Measurements from ENCODE around the gene ALDOA.

ALDOA gene

DNA sequence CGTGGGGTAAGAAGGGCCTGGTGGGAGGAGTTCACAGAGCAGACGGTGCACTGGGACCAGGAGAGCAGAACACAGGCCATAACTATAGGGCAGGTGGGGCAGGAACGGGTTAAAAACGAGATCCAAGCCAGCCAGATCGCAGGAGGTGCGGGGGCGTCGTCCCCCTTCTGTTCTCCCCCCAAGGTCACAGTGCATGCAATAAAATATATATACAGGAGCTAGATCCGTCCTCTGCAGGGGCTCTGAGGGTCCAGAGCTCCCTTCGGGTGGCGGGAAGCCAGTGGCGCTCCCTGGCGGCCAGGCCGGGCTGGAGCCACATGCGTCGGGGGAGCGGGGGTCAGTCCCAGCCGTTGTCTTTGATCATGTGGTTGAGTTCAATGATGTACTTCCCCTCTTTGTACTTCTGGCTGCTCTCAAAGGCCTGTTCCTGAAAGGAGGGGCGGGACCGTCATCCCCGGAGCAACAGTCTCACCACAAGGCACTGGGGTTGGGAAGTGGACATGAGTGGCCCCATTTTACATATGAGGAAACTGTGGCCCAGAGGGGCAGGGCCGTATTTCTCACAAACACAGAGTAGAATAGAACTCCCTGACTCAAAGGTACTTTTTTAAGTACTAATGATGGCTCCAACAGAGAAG, 26.9 kb downstream of the ALDOA start:
- Histone ChIP-seq H3K4ac (ENCODE audit: low read depth, low read length) (peak overlapping the region; percentile 6), H3K27ac (ENCODE audit: low read depth, low read length) (peak overlapping the region; percentile 49), H4K91ac (ENCODE audit: low read depth, low read length) (peak overlapping the region; percentile 80), H2BK5ac (ENCODE audit: low read depth, low read length, poor library complexity) (peak overlapping the region; percentile 52), H3K9ac (ENCODE audit: low read length) (peak overlapping the region; percentile 73), H3K79me2 (ENCODE audit: control insufficient read depth, insufficient read depth, low read length, poor library complexity) (peaks cover 12% of the 10 kb centered on the region), H3K14ac (ENCODE audit: low read length) (peak overlapping the region; percentile 78), H2BK12ac (ENCODE audit: low read length) (peak overlapping the region; percentile 28), H3K4me3 (ENCODE audit: low read depth, low read length) (peak overlapping the region; percentile 66), H3K18ac (ENCODE audit: low read length) (peak overlapping the region; percentile 72), H3K9me3 (ENCODE audit: insufficient read depth, low read depth, low read length) (peaks cover 12% of the 10 kb centered on the region), H3K36me3 (ENCODE audit: control insufficient read depth in 1 of 2, insufficient read depth in 2 of 2, low read length in 2 of 2) (peaks cover 2 to 7% of the 10 kb centered on the region in 2 experiments), H2AFZ (ENCODE audit: insufficient read depth, low read length, poor library complexity) (peak overlapping the region; percentile 83), H4K8ac (ENCODE audit: low read depth, low read length) (peak overlapping the region; percentile 88), H4K12ac (ENCODE audit: low read depth, low read length) (peak overlapping the region; percentile 82), H3K4me2 (ENCODE audit: low read length) (peak overlapping the region; percentile 97), H2BK120ac (ENCODE audit: insufficient read depth, low read length, poor library complexity) (peak overlapping the region; percentile 58), H3K23ac (ENCODE audit: low read length) (no peak overlapping the region), H2AK5ac (ENCODE audit: low read length) (peak overlapping the region; percentile 81), H3K27me3 (ENCODE audit: insufficient read depth, low read length) (no peaks in the 10 kb centered on the region), H3K4me1 (ENCODE audit: control insufficient read depth in 1 of 2, insufficient read depth in 2 of 2, low read length in 2 of 2) (peaks cover 34 to 44% of the 10 kb centered on the region in 2 experiments), H3K79me1 (ENCODE audit: low read length) (peaks cover 33% of the 10 kb centered on the region)
- no CpG with 5 or more reads among the region's 22 CpGs for WGBS (ENCODE audit: extremely low coverage, insufficient coverage, insufficient read length)
- peak; percentile 54 to 62 for DNase-seq

DNA sequence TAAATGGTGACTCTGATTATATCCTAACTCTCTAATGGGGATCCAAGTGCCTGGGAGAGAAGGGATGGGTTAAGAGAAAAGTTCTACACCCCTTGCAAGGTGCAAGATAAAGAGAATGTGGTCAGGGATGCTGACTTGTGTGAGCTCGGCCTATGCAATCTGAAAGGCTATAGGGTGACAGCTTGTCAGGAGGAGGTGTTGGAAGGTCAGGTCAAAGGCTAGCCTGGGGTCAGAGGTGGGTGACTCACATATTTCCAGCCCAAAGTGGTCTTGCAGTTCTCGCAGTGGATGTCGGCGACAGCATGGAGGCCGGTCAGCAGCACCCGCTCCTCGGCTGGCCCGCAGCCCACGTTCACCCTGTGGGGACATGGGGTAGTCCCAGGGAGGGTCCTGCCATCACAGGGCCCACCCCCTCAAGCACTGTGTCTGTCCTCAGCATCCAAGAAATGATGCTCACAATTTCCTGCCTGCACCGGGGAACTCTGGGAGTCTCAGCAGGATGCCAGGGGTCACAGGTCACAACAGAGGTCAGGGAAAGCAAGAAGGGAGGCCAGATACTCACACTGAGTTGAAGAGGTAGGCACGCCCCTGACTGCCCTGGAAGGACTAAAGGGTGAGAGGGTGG, 29.1 kb downstream of the ALDOA start:
- Histone ChIP-seq H3K9me3 (ENCODE audit: insufficient read depth, low read depth, low read length) (peaks cover 13% of the 10 kb centered on the region), H3K36me3 (ENCODE audit: control insufficient read depth in 1 of 2, insufficient read depth in 2 of 2, low read length in 2 of 2) (peaks cover 2 to 7% of the 10 kb centered on the region in 2 experiments), H2AK5ac (ENCODE audit: low read length) (peak overlapping the region; percentile 96), H3K4ac (ENCODE audit: low read depth, low read length) (no peak overlapping the region), H3K79me2 (ENCODE audit: control insufficient read depth, insufficient read depth, low read length, poor library complexity) (peaks cover 12% of the 10 kb centered on the region), H2AFZ (ENCODE audit: insufficient read depth, low read length, poor library complexity) (no peak overlapping the region), H3K4me2 (ENCODE audit: low read length) (no peak overlapping the region), H3K79me1 (ENCODE audit: low read length) (peaks cover 33% of the 10 kb centered on the region), H4K8ac (ENCODE audit: low read depth, low read length) (no peak overlapping the region), H3K4me3 (ENCODE audit: low read depth, low read length) (no peak overlapping the region), H3K4me1 (ENCODE audit: control insufficient read depth in 1 of 2, insufficient read depth in 2 of 2, low read length in 2 of 2) (peaks cover 34 to 41% of the 10 kb centered on the region in 2 experiments), H3K9ac (ENCODE audit: low read length) (no peak overlapping the region), H3K18ac (ENCODE audit: low read length) (no peak overlapping the region), H3K27me3 (ENCODE audit: insufficient read depth, low read length) (no peaks in the 10 kb centered on the region), H3K23ac (ENCODE audit: low read length) (no peak overlapping the region), H4K12ac (ENCODE audit: low read depth, low read length) (no peak overlapping the region), H2BK120ac (ENCODE audit: insufficient read depth, low read length, poor library complexity) (no peak overlapping the region), H2BK12ac (ENCODE audit: low read length) (no peak overlapping the region), H4K91ac (ENCODE audit: low read depth, low read length) (no peak overlapping the region), H2BK5ac (ENCODE audit: low read depth, low read length, poor library complexity) (no peak overlapping the region), H3K14ac (ENCODE audit: low read length) (no peak overlapping the region), H3K27ac (ENCODE audit: low read depth, low read length) (no peak overlapping the region)
- DNase-seq = no peak
- WGBS (ENCODE audit: extremely low coverage, insufficient coverage, insufficient read length) = no CpG with 5 or more reads among the region's 11 CpGs

GRCh38 chr16:30095166-30096078, 29.9 kb downstream of the ALDOA start:
- peak overlapping the region; percentile 96 for H2AK5ac ChIP-seq (ENCODE audit: low read length)
- peak overlapping the region; percentile 68 for H2BK120ac ChIP-seq (ENCODE audit: insufficient read depth, low read length, poor library complexity)
- H3K9ac ChIP-seq (ENCODE audit: low read length) = peak overlapping the region; percentile 31
- H2BK12ac ChIP-seq (ENCODE audit: low read length) = peak overlapping the region; percentile 73
- H4K91ac ChIP-seq (ENCODE audit: low read depth, low read length) = peak overlapping the region; percentile 88
- H3K4me1 ChIP-seq (ENCODE audit: control insufficient read depth in 1 of 2, insufficient read depth in 2 of 2, low read length in 2 of 2) = peaks cover 29 to 36% of the 10 kb centered on the region in 2 experiments
- peaks cover 2 to 7% of the 10 kb centered on the region in 2 experiments for H3K36me3 ChIP-seq (ENCODE audit: control insufficient read depth in 1 of 2, insufficient read depth in 2 of 2, low read length in 2 of 2)
- H3K23ac ChIP-seq (ENCODE audit: low read length) = no peak overlapping the region
- H3K14ac ChIP-seq (ENCODE audit: low read length) = peak overlapping the region; percentile 88
- H3K4ac ChIP-seq (ENCODE audit: low read depth, low read length) = peak overlapping the region; percentile 30
- peaks cover 29% of the 10 kb centered on the region for H3K79me1 ChIP-seq (ENCODE audit: low read length)
- peak overlapping the region; percentile 43 for H2AFZ ChIP-seq (ENCODE audit: insufficient read depth, low read length, poor library complexity)
- peak overlapping the region; percentile 36 for H2BK5ac ChIP-seq (ENCODE audit: low read depth, low read length, poor library complexity)
- H3K18ac ChIP-seq (ENCODE audit: low read length) = peak overlapping the region; percentile 97
- peaks cover 13% of the 10 kb centered on the region for H3K9me3 ChIP-seq (ENCODE audit: insufficient read depth, low read depth, low read length)
- peak in 1 of 2 donors; percentile 29 for DNase-seq
- WGBS (ENCODE audit: extremely low coverage, insufficient coverage, insufficient read length) = no CpG with 5 or more reads among the region's 47 CpGs
- H3K27me3 ChIP-seq (ENCODE audit: insufficient read depth, low read length) = no peaks in the 10 kb centered on the region
- peak overlapping the region; percentile 71 for H3K4me2 ChIP-seq (ENCODE audit: low read length)
- H3K4me3 ChIP-seq (ENCODE audit: low read depth, low read length) = peak overlapping the region; percentile 72
- H4K12ac ChIP-seq (ENCODE audit: low read depth, low read length) = peak overlapping the region; percentile 79
- peaks cover 12% of the 10 kb centered on the region for H3K79me2 ChIP-seq (ENCODE audit: control insufficient read depth, insufficient read depth, low read length, poor library complexity)
- peak overlapping the region; percentile 77 for H4K8ac ChIP-seq (ENCODE audit: low read depth, low read length)
- peak overlapping the region; percentile 40 for H3K27ac ChIP-seq (ENCODE audit: low read depth, low read length)

All from trophoblast cell (in vitro differentiated cells and primary cell).